CD4-positive, CD25-positive, alpha-beta regulatory T cell (primary cell): ENCODE measurements around the gene IKBKE. TPM values are rescaled to one million over a fixed set of nuclear protein-coding genes. Genes with fewer than 3 reads are reported as not detected.
"Not testable (repeated sequence)": the region's sequence is repeated elsewhere in the genome, so short reads cannot be mapped to it uniquely, and the experiment has no call there.

Source experiments
- ATAC-seq, 2 donors: fragments of 150-1000 bp; cut with Tn5 transposase; one replicate each; pipeline ENCODE4 v1.10.0; 2021; ENCODE audit warnings: low read depth in 2 of 2, moderate number of reproducible peaks in 2 of 2, moderate library complexity in 1 of 2
- DNase-seq, 3 donors: peaks; one replicate each; pipeline versions ENCODE4 v3.0.0 to v3.0.0-alpha.2; 2012 to 2022; ENCODE audit warnings: mixed read lengths in 1 of 3
- H3K27ac ChIP-seq: one replicate; pipeline ENCODE4 v1.7.0; 2013; ENCODE audit warnings: mild to moderate bottlenecking, low read length; ENCODE audit not compliant: insufficient read depth, poor library complexity, severe bottlenecking
- H3K27me3 ChIP-seq: one replicate; pipeline ENCODE4 v1.7.0; 2013; ENCODE audit warnings: low read length; ENCODE audit not compliant: control insufficient read depth, insufficient read depth
- H3K36me3 ChIP-seq: one replicate; pipeline ENCODE4 v1.7.0; 2013; ENCODE audit warnings: mild to moderate bottlenecking, low read length, moderate library complexity; ENCODE audit not compliant: control insufficient read depth, insufficient read depth
- H3K4me1 ChIP-seq: 2 replicates; pipeline ENCODE4 v1.7.0; 2013; ENCODE audit warnings: mild to moderate bottlenecking, low read length; ENCODE audit not compliant: insufficient read depth, control insufficient read depth, poor library complexity, severe bottlenecking
- H3K4me3 ChIP-seq: one replicate; pipeline ENCODE4 v1.7.0; 2013; ENCODE audit warnings: low read depth, mild to moderate bottlenecking, low read length, moderate library complexity
- H3K9me3 ChIP-seq, 2 experiments: 1 replicate in 1 of 2; 2 replicates in 1 of 2; pipeline ENCODE4 v1.7.0; 2013; ENCODE audit warnings: low read length in 2 of 2, mild to moderate bottlenecking in 1 of 2, moderate library complexity in 1 of 2; ENCODE audit not compliant: control insufficient read depth in 2 of 2
- H3K27ac Mint-ChIP-seq, 3 donors: one replicate each; pipeline ENCODE4 v1.8.0; 2020 to 2022; ENCODE audit warnings: mild to moderate bottlenecking in 3 of 3, mixed read lengths in 3 of 3, moderate library complexity in 2 of 3
- H3K27me3 Mint-ChIP-seq: one replicate; pipeline ENCODE4 v1.8.0; 2022; ENCODE audit warnings: mild to moderate bottlenecking, mixed read lengths
- H3K36me3 Mint-ChIP-seq: one replicate; pipeline ENCODE4 v1.8.0; 2020; ENCODE audit warnings: mixed read lengths
- H3K4me1 Mint-ChIP-seq, 4 donors: one replicate each; pipeline ENCODE4 v1.8.0; 2020 to 2022; ENCODE audit warnings: mixed read lengths in 4 of 4, mild to moderate bottlenecking in 1 of 4
- H3K4me3 Mint-ChIP-seq, 4 donors: one replicate each; pipeline ENCODE4 v1.8.0; 2020 to 2022; ENCODE audit warnings: mild to moderate bottlenecking in 4 of 4, mixed read lengths in 4 of 4, moderate library complexity in 3 of 4
- H3K9me3 Mint-ChIP-seq, 7 donors: one replicate each; pipeline ENCODE4 v1.8.0; 2020 to 2022; ENCODE audit warnings: mixed read lengths in 7 of 7, mild to moderate bottlenecking in 3 of 7, moderate library complexity in 2 of 7
- polyA plus RNA-seq, 4 donors: library from polyadenylated mRNA; unstranded; fragments of 300-500 nt; fragmentation: Illumina TruSeq; gene quantifications; one replicate each; pipeline ENCODE4 v1.2.3, GENCODE V29; 2021
- total RNA-seq: library from RNA; stranded (reverse); gene quantifications from one replicate; pipeline ENCODE4 v1.2.3, GENCODE V29; 2022

Gene IKBKE
- total and polyA plus RNA-seq, 5 donors from 2014 or later: 55.3 to 87.4 (median 78.3) TPM

GRCh38 chr1:206477581-206478380 lies 7.5 kb downstream of the IKBKE start:
- Histone ChIP-seq H3K27me3 (no peaks in the 10 kb centered on the region), H3K36me3 (peaks cover 89% of the 10 kb centered on the region)
- H3K27ac Mint-ChIP-seq: peak overlapping the region in 1 of 3 donors; percentile 53

GRCh38 chr1:206478746-206479145 lies 8.5 kb downstream of the IKBKE start:
- peaks cover 5 to 43% (median 20%) of the 10 kb centered on the region in 4 donors for H3K4me1 Mint-ChIP-seq
- H3K36me3 Mint-ChIP-seq: peaks cover 42% of the 10 kb centered on the region
- Histone ChIP-seq H3K27me3 (no peaks in the 10 kb centered on the region), H3K9me3 (no peaks in the 10 kb centered on the region), H3K4me1 (peaks cover 19% of the 10 kb centered on the region), H3K27ac (no peak overlapping the region), H3K36me3 (peaks cover 92% of the 10 kb centered on the region), H3K4me3 (no peak overlapping the region)
- no peak for DNase-seq
- no peaks in the 10 kb centered on the region for H3K27me3 Mint-ChIP-seq
- no peak overlapping the region for H3K27ac Mint-ChIP-seq
- H3K9me3 Mint-ChIP-seq: no peaks in the 10 kb centered on the region
- ATAC-seq: no peak
- H3K4me3 Mint-ChIP-seq: no peak overlapping the region

More at GRCh38 chr1:206477581-206478380, 7.5 kb downstream of the IKBKE start:
- Histone ChIP-seq H3K27ac (no peak overlapping the region), H3K4me1 (peaks cover 27% of the 10 kb centered on the region), H3K4me3 (no peak overlapping the region), H3K9me3 (no peaks in the 10 kb centered on the region)
- Mint-ChIP-seq H3K36me3 (peaks cover 46% of the 10 kb centered on the region), H3K4me1 (peaks cover 5 to 52% (median 24%) of the 10 kb centered on the region in 4 donors), H3K4me3 (peak overlapping the region in 1 of 4 donors; percentile 38), H3K27me3 (no peaks in the 10 kb centered on the region), H3K9me3 (no peaks in the 10 kb centered on the region)
- no peak for DNase-seq
- no peak for ATAC-seq

- Mint-ChIP-seq H3K4me1 (peaks cover 4 to 36% (median 15%) of the 10 kb centered on the region in 4 donors), H3K27me3 (no peaks in the 10 kb centered on the region), H3K9me3 (no peaks in the 10 kb centered on the region), H3K36me3 (peaks cover 38% of the 10 kb centered on the region), H3K27ac (peak overlapping the region in 2 of 3 donors; percentile 44 to 95), H3K4me3 (peak overlapping the region in 1 of 4 donors; percentile 8)
- H3K9me3 ChIP-seq: no peaks in the 10 kb centered on the region
- ATAC-seq: peak; percentile 65 to 75
- DNase-seq: peak; percentile 48 to 80 (median 62)
- H3K27ac ChIP-seq: peak overlapping the region; percentile 25
- H3K4me3 ChIP-seq: no peak overlapping the region
- peaks cover 92% of the 10 kb centered on the region for H3K36me3 ChIP-seq
- H3K4me1 ChIP-seq: peaks cover 17% of the 10 kb centered on the region
- H3K27me3 ChIP-seq: no peaks in the 10 kb centered on the region
Observed at GRCh38 chr1:206479183-206480125, 9.2 kb downstream of the IKBKE start.

GRCh38 chr1:206480211-206480610 lies 9.9 kb downstream of the IKBKE start:
- Mint-ChIP-seq H3K9me3 (no peaks in the 10 kb centered on the region), H3K4me1 (peaks cover 4 to 30% (median 14%) of the 10 kb centered on the region in 4 donors), H3K27ac (peak overlapping the region in 1 of 3 donors; percentile 81), H3K4me3 (peak overlapping the region in 1 of 4 donors; percentile 61), H3K36me3 (peaks cover 36% of the 10 kb centered on the region), H3K27me3 (no peaks in the 10 kb centered on the region)
- ATAC-seq (no peak), DNase-seq (no peak)
- no peak overlapping the region for H3K4me3 ChIP-seq
- peaks cover 92% of the 10 kb centered on the region for H3K36me3 ChIP-seq
- no peak overlapping the region for H3K27ac ChIP-seq
- no peaks in the 10 kb centered on the region for H3K27me3 ChIP-seq
- H3K9me3 ChIP-seq: no peaks in the 10 kb centered on the region
- peaks cover 14% of the 10 kb centered on the region for H3K4me1 ChIP-seq

- Mint-ChIP-seq H3K9me3 (no peaks in the 10 kb centered on the region), H3K4me3 (no peak overlapping the region), H3K36me3 (peaks cover 24% of the 10 kb centered on the region), H3K27me3 (no peaks in the 10 kb centered on the region), H3K4me1 (peaks cover 4 to 20% (median 9%) of the 10 kb centered on the region in 4 donors), H3K27ac (peak overlapping the region in 1 of 3 donors; percentile 84)
- H3K4me3 ChIP-seq: no peak overlapping the region
- no peaks in the 10 kb centered on the region for H3K9me3 ChIP-seq
- no peaks in the 10 kb centered on the region for H3K27me3 ChIP-seq
- DNase-seq (no peak), ATAC-seq (no peak)
- H3K4me1 ChIP-seq: peaks cover 14% of the 10 kb centered on the region
- H3K36me3 ChIP-seq: peaks cover 90% of the 10 kb centered on the region
- no peak overlapping the region for H3K27ac ChIP-seq
Observed at GRCh38 chr1:206482611-206483010, 12.3 kb downstream of the IKBKE start.

- not testable (repeated sequence) for H3K27ac ChIP-seq, H3K27me3 ChIP-seq, ATAC-seq, H3K4me1 ChIP-seq, H3K4me3 Mint-ChIP-seq, H3K4me3 ChIP-seq, H3K9me3 ChIP-seq, DNase-seq, H3K27ac Mint-ChIP-seq, H3K9me3 Mint-ChIP-seq, H3K27me3 Mint-ChIP-seq
- H3K4me1 Mint-ChIP-seq: peaks cover 4 to 14% (median 9%) of the 10 kb centered on the region in 4 donors
- peaks cover 90% of the 10 kb centered on the region for H3K36me3 ChIP-seq
- H3K36me3 Mint-ChIP-seq: peaks cover 22% of the 10 kb centered on the region
Observed at GRCh38 chr1:206483864-206484263, 13.6 kb downstream of the IKBKE start.

- Histone ChIP-seq H3K4me1 (peaks cover under 1% of the 10 kb centered on the region), H3K27me3 (no peaks in the 10 kb centered on the region), H3K4me3 (no peak overlapping the region), H3K9me3 (no peaks in the 10 kb centered on the region), H3K27ac (no peak overlapping the region), H3K36me3 (peaks cover 90% of the 10 kb centered on the region)
- ATAC-seq (no peak), DNase-seq (no peak)
- H3K36me3 Mint-ChIP-seq: peaks cover 18% of the 10 kb centered on the region
- no peaks in the 10 kb centered on the region for H3K27me3 Mint-ChIP-seq
- no peak overlapping the region for H3K4me3 Mint-ChIP-seq
- H3K9me3 Mint-ChIP-seq: no peaks in the 10 kb centered on the region
- no peak overlapping the region for H3K27ac Mint-ChIP-seq
- peaks cover 0 to 6% (median 2%) of the 10 kb centered on the region in 4 donors for H3K4me1 Mint-ChIP-seq
Observed at GRCh38 chr1:206484901-206485300, 14.6 kb downstream of the IKBKE start.
